GM19397 (cell line): ENCODE results near the gene TRUB2.
"Not testable (repeated sequence)": the region's sequence is repeated elsewhere in the genome, so short reads cannot be mapped to it uniquely, and the experiment has no call there.

Experiments used
- ATAC-seq: cut with Tn5 transposase; IDR thresholded peaks from one replicate; pipeline ENCODE4 v1.9.1; 2021; ENCODE audit warnings: mild to moderate bottlenecking, moderate library complexity; ENCODE audit not compliant: unreplicated experiment

Gene TRUB2

DNA sequence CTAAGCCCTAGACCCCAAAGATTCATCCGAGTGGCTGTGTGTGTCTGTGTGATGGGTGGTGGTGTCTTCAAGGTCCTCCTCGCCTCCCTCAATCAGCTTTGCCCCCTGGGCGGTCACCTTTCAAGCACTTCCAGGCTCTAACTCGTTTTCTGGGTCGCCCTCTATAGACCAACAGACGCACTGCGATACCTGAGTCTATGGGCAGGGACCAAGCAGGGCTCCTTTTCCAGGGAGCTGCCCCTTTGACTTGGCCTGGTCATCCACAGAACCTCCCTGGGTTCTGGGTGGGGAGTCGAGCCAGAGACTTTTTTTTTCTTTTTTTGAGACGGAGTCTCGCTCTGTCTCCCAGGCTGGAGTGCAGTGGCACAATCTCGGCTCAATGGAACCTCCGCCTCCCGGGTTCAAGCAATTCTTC lies 19.2 kb upstream of the TRUB2 start:
- ATAC-seq, result no peak

DNA sequence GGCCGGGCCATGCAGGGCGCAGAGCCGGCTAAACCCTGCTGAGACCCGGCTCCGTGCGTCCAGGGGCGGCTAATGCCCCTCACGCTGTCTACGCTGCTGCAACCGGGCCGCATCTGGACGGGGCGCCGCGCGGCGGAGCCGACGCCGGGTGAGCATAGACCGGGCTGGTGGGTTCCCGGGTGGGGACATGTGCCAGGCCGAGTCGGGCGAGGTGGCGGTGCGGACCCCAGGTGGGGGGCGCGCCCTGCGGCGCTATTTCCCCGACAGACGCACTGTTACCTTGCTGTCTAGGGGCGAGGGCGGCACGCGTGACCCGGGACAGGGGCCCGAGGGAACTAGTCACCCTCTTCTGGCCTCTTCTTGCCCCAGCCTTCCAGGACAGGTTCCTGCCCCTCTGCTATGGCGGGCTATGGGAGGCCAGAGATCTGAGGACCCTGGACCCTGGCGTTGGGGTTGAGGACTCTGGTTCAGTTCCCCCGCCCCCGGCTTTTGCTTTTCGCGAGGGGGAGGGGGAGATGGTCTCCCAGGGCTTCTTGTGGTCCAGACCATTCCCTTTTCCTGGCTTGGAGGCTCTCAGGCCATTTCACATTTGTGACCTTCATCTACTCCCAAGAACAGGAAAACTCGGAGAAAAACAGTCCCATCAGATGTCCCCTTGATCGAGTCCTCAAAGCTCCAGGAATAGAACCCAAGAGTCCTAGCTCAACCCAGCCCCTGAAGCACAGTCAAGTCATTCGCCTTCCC lies 18.6 kb upstream of the TRUB2 start:
- ATAC-seq, result no peak

DNA sequence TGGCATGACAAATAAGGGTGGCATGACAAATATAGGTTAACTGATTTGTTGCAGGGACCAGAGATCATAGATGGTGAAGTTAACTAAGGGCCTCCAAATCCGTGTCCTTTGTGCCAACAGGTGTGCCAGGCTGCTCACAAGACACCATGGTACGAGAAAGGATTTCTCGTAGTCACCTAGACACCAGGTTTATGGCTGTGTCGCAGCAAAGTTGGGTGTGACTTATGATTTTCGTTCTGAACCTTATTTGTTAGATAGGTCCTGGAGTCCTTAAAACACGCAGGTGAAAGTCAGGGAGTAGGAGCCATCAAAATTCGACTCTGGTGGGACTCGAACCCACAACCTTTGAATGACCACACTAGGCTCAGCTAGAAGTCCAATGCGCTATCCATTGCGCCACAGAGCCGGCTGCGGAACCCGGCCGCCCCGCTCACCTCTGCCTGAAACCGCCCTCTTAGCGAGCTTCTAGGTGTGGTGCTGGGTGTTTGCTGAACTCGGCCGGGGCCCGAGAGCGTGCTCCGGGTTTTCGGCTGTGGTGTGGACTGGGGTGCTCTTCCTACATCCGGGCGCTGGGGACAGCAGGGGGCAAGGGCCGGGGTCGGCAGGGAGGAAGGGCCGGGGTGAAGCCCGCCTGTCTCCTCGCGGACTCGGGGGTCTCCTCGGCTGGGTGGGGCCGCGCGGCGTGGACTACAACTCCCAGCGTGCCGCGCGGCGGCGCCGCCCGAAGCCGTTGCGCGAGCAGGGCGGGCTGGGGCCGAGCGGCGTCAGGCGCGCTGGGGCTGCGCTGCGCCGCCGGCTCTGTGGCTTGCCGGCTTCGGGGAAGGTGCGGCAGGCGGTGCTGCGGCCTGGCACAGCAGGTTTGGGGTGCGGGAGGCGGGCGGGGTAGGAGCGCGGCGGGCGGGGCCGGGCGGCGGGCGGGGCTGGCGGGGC lies 17.8 kb upstream of the TRUB2 start, which contains the start of gene SLC27A4:
SLC27A4 (plus strand) TSS at position 767 of the 930 bp plus-strand sequence. CDS start 2,606 bp downstream, outside the sequence.
- ATAC-seq, result peak; percentile 89

DNA sequence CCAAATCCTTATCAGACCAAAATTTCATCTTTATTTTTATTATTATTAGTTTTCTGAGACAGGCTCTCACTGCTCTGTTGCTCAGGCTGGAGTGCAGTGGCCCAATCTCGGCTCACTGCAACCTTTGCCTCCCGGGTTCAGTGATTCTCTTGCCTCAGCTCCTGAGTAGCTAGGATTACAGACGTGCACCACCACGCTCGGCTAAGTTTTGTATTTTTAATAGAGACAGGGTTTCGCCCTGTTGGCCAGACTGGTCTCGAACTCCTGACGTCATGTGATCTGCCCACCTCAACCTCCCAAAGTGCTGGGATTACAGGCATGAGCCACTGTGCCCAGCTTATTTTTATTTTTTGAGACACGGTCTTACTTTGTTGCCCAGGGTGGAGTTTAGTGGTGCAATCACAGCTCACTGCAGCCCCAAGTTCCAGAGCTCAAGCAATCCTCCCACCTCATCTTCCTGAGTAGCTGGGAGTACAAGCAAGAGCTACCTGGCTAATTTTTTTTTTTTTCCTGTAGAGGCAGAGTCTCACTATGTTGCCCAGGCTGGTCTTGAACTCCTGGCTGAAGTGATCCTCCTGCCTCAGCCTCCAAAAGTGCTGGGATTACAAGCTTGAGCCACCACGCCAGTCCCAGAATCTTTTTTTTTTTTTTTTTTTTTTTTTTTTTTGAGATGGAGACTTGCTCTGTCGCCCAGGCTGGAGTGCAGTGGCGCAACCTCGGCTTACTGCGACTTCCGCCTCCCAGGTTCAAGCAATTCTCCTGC lies 16.8 kb upstream of the TRUB2 start:
- not testable (repeated sequence) for ATAC-seq

DNA sequence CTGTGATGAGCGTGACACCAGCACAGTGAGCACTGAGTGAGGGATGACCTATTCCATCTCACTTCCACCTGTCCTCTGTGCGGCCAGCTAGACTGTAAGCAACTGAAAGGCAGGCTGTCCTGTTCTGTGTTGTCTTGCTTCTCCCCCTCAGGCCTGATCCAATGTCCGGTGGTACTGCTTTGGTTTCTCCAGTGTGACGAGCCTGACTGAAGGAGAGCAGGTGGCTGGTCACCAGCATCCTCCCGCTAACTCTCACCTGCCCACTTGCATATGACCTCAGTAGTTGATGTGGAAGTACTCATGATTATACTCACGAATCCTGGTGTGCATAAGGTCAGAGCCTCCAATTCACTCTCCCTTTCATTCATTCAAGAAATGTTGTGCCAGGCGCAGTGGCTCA lies 15.7 kb upstream of the TRUB2 start:
- ATAC-seq, result no peak

DNA sequence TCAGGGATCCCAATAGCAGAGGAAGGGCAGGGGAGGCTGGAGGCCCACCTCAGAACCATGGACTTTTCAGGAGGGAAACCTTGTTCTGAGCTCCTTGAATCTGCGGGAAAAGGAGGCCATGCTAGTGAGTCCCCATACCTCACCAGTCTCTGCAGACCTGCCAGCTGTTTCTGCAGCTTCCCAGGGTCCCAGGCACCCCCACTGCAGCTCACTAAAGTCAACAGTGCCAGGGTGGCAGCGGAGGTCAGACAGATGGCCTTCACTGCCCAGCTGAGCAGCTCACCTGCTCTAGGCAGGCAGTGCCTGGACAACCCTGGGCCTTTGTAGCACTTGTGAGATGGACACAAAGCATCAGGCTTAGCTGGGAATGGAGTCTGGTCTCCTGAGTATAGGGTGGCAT lies 13.7 kb upstream of the TRUB2 start:
- ATAC-seq, result no peak

DNA sequence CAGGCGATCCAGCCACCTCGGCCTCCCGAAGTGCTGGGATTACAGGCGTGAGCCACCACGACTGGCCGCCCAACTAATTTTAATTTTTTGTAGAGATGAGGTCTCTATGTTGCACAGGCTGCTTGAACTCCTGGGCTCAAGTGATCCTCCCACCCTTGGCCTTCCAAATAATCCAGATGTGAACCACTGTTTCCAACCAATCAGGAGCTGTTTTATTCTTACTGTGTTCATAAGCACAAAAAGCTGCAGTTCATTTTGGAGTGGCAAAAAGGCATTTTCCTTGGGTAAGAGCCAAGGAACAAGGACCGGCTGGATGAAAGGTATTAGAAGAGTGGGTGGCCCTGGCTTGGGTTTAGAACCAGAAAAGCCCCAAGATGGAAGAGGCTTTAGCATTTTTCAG lies 12.9 kb upstream of the TRUB2 start:
- ATAC-seq, result no peak

DNA sequence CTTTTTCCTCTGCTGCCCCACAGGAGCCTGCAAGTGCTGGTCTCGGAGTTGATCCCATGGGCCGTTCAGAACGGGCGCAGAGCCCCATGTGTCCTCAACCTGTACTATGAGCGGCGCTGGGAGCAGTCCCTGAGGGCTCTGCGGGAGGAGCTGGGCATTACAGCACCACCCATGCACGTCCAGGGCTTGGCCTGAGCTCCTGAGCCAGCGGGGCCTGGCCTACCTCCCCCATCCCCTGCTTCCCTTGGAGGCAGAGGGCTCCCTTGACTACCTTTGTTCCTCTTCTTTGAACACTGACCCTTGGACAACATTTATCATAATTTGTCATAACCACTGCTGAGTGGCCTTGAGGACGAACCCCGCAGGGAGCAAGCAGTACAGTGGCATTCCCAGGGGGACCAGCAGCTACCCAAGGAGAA lies 11.2 kb upstream of the TRUB2 start:
- ATAC-seq, result no peak

DNA sequence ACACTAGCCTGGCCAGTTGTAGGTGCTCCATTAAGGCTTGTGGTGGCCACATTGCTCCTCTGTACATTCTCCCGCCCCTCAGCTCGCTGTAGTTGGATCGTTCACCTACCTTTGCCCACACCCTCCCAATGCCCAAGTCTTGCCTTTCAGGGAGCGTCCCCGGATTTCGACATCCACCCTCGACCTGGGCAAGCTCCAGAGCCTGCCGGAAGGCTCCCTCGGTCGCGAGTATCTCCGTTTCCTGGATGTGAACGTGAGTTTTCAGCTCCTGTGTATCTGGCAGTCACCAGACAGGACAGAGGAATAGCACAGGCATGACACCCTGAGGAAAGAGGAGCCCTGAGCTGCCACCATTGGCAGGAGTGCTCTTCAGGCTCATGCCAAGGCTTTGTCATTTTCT lies 3.4 kb upstream of the TRUB2 start:
- no peak for ATAC-seq

DNA sequence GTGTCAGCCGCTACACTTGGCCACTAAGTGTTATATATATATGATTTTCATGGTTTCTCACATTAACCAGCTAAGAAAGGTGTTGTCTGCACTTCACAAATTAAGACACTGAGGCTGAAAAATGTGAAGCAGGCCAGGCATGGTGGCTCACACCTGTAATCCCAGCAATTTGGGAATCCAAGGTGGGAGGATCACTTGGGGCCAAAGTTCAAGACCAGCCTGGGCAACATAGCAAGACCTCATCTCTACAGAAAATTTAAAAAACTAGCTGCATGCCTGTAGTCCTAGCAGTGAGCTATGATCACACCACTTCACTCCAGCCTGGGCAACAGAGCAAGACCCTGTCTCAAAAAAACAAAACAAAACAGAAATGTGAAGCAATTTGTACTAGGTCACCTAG lies 2.2 kb upstream of the TRUB2 start:
- ATAC-seq, result no peak

DNA sequence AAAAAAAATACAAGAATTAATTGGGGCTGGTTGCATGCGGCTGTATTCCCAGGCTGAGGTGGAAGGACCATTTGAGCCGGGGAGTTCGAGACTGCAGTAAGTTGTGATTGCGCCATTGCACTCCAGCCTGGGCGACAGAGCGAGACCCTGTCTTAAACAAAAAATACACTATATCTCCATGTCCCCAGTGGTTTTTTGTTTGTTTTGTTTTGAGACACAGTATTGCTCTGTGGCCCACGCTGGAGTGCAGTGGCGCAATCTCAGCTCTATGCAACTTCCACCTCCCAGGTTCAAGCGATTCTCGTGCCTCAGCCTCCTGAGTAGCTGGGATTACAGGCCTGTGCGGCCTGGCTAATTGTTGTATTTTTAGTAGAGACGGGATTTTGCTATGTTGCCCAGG lies 1.5 kb upstream of the TRUB2 start:
- no peak for ATAC-seq

DNA sequence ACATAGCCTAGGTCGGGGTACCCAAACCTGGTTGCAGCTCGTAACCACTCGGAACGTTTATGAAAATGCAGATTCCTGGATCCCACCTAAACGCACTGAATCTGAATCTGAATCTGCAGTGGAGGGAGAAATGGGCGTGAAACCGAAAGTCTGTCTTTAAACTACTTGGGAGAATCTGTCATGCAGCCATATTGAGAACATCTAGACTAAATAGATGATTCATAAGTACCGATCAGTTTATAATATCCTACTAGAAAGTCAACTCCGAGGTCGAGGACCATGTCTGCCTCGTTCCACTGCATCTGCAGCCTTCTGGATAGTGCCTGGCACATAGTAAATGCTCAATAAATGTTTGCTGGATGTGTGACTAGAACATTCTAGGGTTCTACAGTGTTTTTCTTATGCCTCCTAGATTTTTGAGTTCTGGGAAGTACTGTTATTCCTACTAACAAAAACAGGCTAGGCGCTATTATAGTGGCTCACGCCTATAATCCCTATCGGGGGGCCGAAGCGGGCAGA lies 1.0 kb upstream of the TRUB2 start:
- ATAC-seq, result no peak

DNA sequence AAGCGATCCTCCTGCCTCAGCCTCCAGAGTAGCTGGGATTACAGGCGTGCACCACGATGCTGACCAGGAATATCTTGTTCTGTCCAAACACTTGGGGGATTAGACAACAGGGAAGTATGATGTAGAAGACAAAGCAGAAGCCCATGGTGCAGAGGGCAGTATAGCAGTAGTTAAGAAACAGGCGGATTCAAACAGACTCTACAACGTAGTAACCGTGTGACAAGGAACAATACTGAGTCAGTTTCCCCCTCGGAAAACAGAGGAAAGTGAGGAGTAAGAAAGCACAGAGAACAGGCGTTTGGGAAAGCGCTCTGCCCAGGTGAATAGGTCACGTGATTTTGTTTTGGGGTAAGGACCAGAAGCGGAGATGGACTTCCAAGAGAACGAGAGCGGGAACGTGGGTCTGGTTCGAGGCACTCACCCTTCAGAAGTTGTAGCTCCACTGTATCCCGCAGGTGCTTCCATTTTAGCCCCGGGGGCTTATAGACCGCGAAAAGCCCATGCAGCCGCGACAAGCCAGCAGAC lies 306 bp downstream of the TRUB2 start:
- peak; percentile 7 for ATAC-seq

DNA sequence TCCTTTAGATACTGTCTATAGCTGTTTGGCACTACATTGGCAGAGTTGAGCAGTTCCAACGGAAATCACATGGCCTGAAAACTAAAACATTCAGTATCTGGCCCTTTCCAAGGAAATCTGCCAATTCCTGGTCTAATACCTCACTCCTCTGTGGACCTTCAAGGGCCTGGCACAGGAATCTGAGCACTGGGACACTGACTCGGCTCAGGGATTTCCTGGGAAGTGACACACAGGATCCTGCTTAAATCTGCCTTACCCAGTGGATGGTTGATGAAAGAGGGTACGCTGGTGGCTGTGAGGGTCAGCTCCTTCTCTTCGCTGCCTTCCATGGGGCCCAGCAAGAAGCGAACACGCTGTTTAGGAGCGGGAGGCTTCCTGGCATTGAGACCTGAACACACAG lies 904 bp downstream of the TRUB2 start:
- no peak for ATAC-seq

DNA sequence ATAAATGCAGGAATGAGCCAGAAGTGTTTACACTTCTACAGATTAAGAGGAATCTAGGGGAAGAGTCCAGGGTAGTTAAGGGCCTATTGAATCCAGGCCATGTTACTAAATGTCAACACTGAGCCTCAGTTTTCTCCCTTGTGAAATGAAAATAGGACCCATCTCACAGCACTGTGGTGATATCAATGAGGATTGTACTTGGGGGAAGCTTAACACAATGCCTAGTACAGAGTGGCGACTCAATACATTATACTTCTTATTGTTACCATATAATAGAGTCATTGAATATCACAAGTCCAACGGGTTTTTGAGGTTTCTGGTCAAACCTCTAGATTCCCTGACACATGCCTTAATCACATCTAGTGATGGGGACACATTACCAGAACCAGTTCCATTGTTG lies 4.6 kb downstream of the TRUB2 start:
- ATAC-seq, result no peak

DNA sequence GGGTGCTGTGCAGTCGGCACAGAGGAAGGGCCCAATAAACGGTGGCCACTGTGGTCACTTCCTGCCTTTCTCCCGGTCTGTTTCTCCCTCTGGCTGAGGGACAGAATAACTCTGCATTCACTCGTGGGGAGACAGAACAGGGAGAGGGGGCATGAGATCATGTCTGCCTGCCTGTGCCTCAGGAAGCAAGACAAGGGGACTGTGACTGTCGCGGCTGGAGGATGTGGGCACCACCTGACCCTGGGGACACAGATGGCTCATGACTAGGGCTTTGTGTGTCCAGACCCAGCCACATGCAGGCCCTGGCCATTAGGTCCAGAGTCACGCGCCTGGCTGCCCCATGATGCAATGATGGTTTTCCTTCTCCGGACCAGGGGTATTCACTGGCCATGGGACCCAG lies 5.8 kb downstream of the TRUB2 start:
- ATAC-seq, result no peak

DNA sequence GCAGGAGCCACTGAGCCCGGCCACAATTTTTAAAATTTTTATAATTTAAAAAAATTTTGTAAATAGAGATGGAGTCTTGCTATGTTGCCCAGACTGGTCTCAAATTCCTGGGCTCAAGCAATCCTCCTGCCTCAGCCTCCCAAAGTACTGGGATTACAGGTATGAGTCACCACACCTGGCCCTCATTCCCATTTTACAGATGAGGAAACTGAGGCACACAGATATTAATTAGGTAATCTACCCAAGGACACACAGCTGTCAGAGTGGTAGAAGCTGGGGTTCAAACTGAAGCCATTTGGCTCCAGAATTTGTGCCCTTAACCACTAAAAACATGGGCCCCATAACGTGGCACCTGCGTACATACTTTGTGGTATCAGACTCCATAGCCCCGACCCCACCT lies 7.5 kb downstream of the TRUB2 start:
- ATAC-seq, result no peak

DNA sequence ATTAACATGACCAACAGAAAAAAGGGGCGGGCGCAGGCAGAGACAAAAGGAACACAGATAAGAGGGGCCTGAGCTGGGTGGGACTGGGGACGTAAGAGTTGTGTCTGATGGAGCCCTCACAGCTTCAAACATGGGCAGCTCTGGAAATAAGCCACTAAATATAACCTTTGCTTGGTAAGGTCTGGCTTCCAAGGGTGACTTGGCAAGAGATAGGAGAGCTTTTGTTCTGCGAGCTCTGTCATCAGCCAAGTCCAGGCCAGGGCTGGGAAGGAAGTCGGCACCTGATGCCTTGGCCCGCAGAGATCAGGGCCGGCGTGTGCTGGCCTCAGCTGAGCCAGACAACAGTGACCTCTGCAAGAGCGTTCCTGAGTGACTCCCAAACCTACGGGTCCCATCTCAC lies 11.8 kb downstream of the TRUB2 start:
- ATAC-seq, result no peak

DNA sequence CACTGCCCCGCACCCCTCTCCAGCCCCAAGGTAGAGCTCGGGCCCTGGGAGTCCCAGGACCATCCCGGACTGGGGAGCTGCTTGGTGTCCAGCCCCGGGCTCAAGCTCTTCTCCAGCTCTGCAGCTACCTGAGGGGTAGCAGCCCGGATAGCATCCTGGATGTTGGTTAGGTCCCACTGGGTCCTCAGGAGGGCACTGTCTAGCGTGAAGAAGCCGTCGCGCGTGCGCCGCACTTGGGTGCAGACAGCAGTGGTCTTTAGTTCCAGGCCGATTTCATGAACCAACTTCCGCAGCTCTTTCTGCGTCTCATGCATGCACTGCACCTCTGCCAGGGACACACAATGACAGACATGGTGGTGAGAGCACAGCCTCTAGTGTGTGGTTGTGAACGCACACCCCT lies 12.7 kb downstream of the TRUB2 start:
- no peak for ATAC-seq

DNA sequence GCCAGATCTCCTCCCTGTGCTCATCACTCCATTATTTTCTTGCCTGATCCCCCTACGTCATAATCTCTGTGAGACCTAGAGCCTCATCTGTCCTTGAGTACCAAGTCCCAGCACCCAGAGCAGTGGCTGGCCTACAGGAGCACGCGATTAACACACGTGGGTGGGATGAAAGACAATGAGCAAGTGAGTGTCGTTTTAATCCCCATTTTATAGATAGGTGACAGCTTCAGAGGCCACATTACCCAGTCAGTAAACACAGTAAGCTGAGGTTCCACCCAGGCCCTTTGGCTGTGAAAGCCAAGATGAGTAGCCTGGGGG lies 17.3 kb downstream of the TRUB2 start:
- no peak for ATAC-seq
